Fibroblast of lung (primary cell): ENCODE results near the gene POLR2E. TPM values are rescaled to one million over a fixed set of nuclear protein-coding genes. Genes with fewer than 3 reads are reported as not detected.

Experiments used
- DNase-seq, 2 donors: peaks; one replicate each; pipeline versions ENCODE4 v3.0.0 to v3.0.0-alpha.2; 2010; ENCODE audit warnings: low read depth in 2 of 2
- H2AFZ ChIP-seq: 2 replicates; pipeline ENCODE4 v1.5.1; 2012; ENCODE audit warnings: low read length, control low read depth, inconsistent platforms
- H3K27ac ChIP-seq: 2 replicates; pipeline ENCODE4 v1.5.1; 2011; ENCODE audit warnings: low read length, control low read depth; ENCODE audit not compliant: insufficient read depth
- H3K27me3 ChIP-seq: 2 replicates; pipeline ENCODE4 v1.5.1; 2011; ENCODE audit warnings: mild to moderate bottlenecking, low read length; ENCODE audit not compliant: control insufficient read depth, insufficient read depth
- H3K36me3 ChIP-seq: 2 replicates; pipeline ENCODE4 v1.5.1; 2011; ENCODE audit warnings: low read length; ENCODE audit not compliant: control insufficient read depth, insufficient read depth
- H3K4me1 ChIP-seq: 2 replicates; pipeline ENCODE4 v1.5.1; 2011; ENCODE audit warnings: low read length; ENCODE audit not compliant: control insufficient read depth, insufficient read depth; ENCODE audit errors: extremely low read depth
- H3K4me2 ChIP-seq: 2 replicates; pipeline ENCODE4 v1.5.1; 2011; ENCODE audit warnings: low read length, control low read depth; ENCODE audit not compliant: insufficient read depth; ENCODE audit errors: extremely low read depth
- H3K4me3 ChIP-seq, 4 experiments: fragments of 200-600 bp in 1 of 4; sonication (generic) in 1 of 4; replicated peaks in 1 of 4; 2 replicates each; pipeline ENCODE4 v1.5.1; 2011 to 2016; ENCODE audit warnings: low read length in 4 of 4, low read depth in 3 of 4, mild to moderate bottlenecking in 3 of 4, control low read depth in 2 of 4, inconsistent platforms in 1 of 4, mixed read lengths in 1 of 4; ENCODE audit not compliant: insufficient read depth in 1 of 4; ENCODE audit errors: control extremely low read depth in 1 of 4
- H3K79me2 ChIP-seq: 2 replicates; pipeline ENCODE4 v1.5.1; 2012; ENCODE audit warnings: mild to moderate bottlenecking, low read length, inconsistent platforms; ENCODE audit not compliant: control insufficient read depth, insufficient read depth
- H3K9ac ChIP-seq: 2 replicates; pipeline ENCODE4 v1.5.1; 2011; ENCODE audit warnings: mild to moderate bottlenecking, low read length, control low read depth; ENCODE audit not compliant: insufficient read depth
- H3K9me3 ChIP-seq: 2 replicates; pipeline ENCODE4 v1.5.1; 2012; ENCODE audit warnings: low read depth, low read length; ENCODE audit not compliant: control insufficient read depth, insufficient read depth
- H4K20me1 ChIP-seq: 2 replicates; pipeline ENCODE4 v1.5.1; 2011; ENCODE audit warnings: low read length; ENCODE audit not compliant: control insufficient read depth, insufficient read depth; ENCODE audit errors: extremely low read depth
- CTCF ChIP-seq, 2 donors: IDR thresholded peaks in 1 of 2; conservative IDR thresholded peaks in 1 of 2; 1 replicate in 1 of 2; 2 replicates in 1 of 2; pipeline ENCODE4 v1.5.1; 2011 to 2012; ENCODE audit warnings: low read length in 2 of 2, control low read depth in 1 of 2, inconsistent platforms in 1 of 2, low read depth in 1 of 2, mild to moderate bottlenecking in 1 of 2
- EZH2 ChIP-seq: IDR thresholded peaks from 2 replicates; pipeline ENCODE4 v1.5.1; 2012; ENCODE audit warnings: low read length, control low read depth, mild to moderate bottlenecking; ENCODE audit errors: missing control alignments
- polyA plus RNA-seq, 2 donors: library from polyadenylated mRNA; depleted of rRNA in 1 of 2; stranded (reverse) in 1 of 2; unstranded in 1 of 2; fragments of >200 nt; gene quantifications; 2 replicates each; pipeline ENCODE4 v1.2.1, GENCODE V29; 2011 to 2012; ENCODE audit warnings: missing spikeins in 1 of 2
- total RNA-seq: library from RNA; depleted of rRNA; stranded (reverse); fragments of >200 nt; gene quantifications from 2 replicates; pipeline ENCODE4 v1.2.1, GENCODE V29; 2014

The POLR2E gene
- total and polyA plus RNA-seq, 2 donors (not counting 1 experiment from before 2014, with no cell fraction given), result 55.2 to 130 TPM

- no peak for DNase-seq
- H2AFZ ChIP-seq, result no peak overlapping the region
- no peak overlapping the region for H3K4me3 ChIP-seq
- no peaks in the 10 kb centered on the region for H3K79me2 ChIP-seq
- no peaks in the 10 kb centered on the region for H4K20me1 ChIP-seq
- H3K36me3 ChIP-seq, result peaks cover 2% of the 10 kb centered on the region
- TF ChIP-seq CTCF (conservative IDR thresholded peaks at IDR 0.05 in 1 of 2, IDR thresholded peaks at IDR 0.05 in 1 of 2; ENCODE audit: low read depth in 1 of 2, low read length in 2 of 2) (no peak), EZH2 (no peak)
- no peaks in the 10 kb centered on the region for H3K4me1 ChIP-seq
- no peak overlapping the region for H3K9ac ChIP-seq
- no peak overlapping the region for H3K27ac ChIP-seq
- H3K4me2 ChIP-seq, result no peak overlapping the region
- no peaks in the 10 kb centered on the region for H3K27me3 ChIP-seq
- H3K9me3 ChIP-seq, result no peaks in the 10 kb centered on the region
Measured at GRCh38 chr19:1049800-1050199, 45.4 kb downstream of the POLR2E start.

- H3K9ac ChIP-seq, result no peak overlapping the region
- H3K36me3 ChIP-seq, result peaks cover 2% of the 10 kb centered on the region
- no peaks in the 10 kb centered on the region for H3K79me2 ChIP-seq
- H4K20me1 ChIP-seq, result no peaks in the 10 kb centered on the region
- no peaks in the 10 kb centered on the region for H3K9me3 ChIP-seq
- TF ChIP-seq EZH2 (no peak), CTCF (conservative IDR thresholded peaks at IDR 0.05 in 1 of 2, IDR thresholded peaks at IDR 0.05 in 1 of 2; ENCODE audit: low read depth in 1 of 2, low read length in 2 of 2) (no peak)
- H3K4me3 ChIP-seq, result no peak overlapping the region
- H3K27ac ChIP-seq, result no peak overlapping the region
- no peaks in the 10 kb centered on the region for H3K27me3 ChIP-seq
- H2AFZ ChIP-seq, result no peak overlapping the region
- no peak overlapping the region for H3K4me2 ChIP-seq
- no peaks in the 10 kb centered on the region for H3K4me1 ChIP-seq
- no peak for DNase-seq
Measured at GRCh38 chr19:1049106-1049505, 46.1 kb downstream of the POLR2E start.

- no peak for DNase-seq
- H3K4me1 ChIP-seq, result peaks cover 5% of the 10 kb centered on the region
Measured at GRCh38 chr19:1047696-1048147, 47.5 kb downstream of the POLR2E start.

More at GRCh38 chr19:1047696-1048147, 47.5 kb downstream of the POLR2E start:
- Histone ChIP-seq H3K79me2 (no peaks in the 10 kb centered on the region), H3K4me2 (no peak overlapping the region), H3K9me3 (no peaks in the 10 kb centered on the region), H3K27ac (no peak overlapping the region), H3K36me3 (peaks cover 2% of the 10 kb centered on the region), H3K27me3 (no peaks in the 10 kb centered on the region), H3K4me3 (no peak overlapping the region), H4K20me1 (no peaks in the 10 kb centered on the region), H2AFZ (no peak overlapping the region), H3K9ac (no peak overlapping the region)
- TF ChIP-seq CTCF (conservative IDR thresholded peaks at IDR 0.05 in 1 of 2, IDR thresholded peaks at IDR 0.05 in 1 of 2; ENCODE audit: low read depth in 1 of 2, low read length in 2 of 2), result no peak
- no peak for TF ChIP-seq EZH2
